Activated T-helper 1 cell treated with anti-CD3 and anti-CD28 coated beads, Interleukin-12 subunit alpha, Interleukin-12 subunit beta, Interleukin-2, Interleukin-4 antibody, amounts not matched to agents 30 ng/mL and 10 ng/mL and 1 ng/mL, durations not matched to agents 14 hours and 24 hours and 36 hours (primary cell): ENCODE data around the gene LRP1-AS. TPM values are rescaled to one million over a fixed set of nuclear protein-coding genes. Genes with fewer than 3 reads are reported as not detected.

Experiments used
- DNase-seq: peaks from one replicate; pipeline ENCODE4 v3.0.0; 2021; ENCODE audit warnings: low spot score
- H3K27ac Mint-ChIP-seq: one replicate; pipeline ENCODE4 v1.8.0; 2021; ENCODE audit warnings: mild to moderate bottlenecking, mixed read lengths
- H3K27me3 Mint-ChIP-seq: one replicate; pipeline ENCODE4 v1.8.0; 2022; ENCODE audit warnings: mild to moderate bottlenecking, moderate library complexity, mixed read lengths; ENCODE audit not compliant: insufficient read depth
- H3K36me3 Mint-ChIP-seq: one replicate; pipeline ENCODE4 v1.8.0; 2021; ENCODE audit warnings: low read depth, mixed read lengths
- H3K4me1 Mint-ChIP-seq: one replicate; pipeline ENCODE4 v1.8.0; 2021; ENCODE audit warnings: low read depth, mixed read lengths
- H3K4me3 Mint-ChIP-seq: one replicate; pipeline ENCODE4 v1.8.0; 2021; ENCODE audit warnings: mild to moderate bottlenecking, moderate library complexity, mixed read lengths
- H3K9me3 Mint-ChIP-seq: one replicate; pipeline ENCODE4 v1.8.0; 2021; ENCODE audit warnings: mixed read lengths
- intact Hi-C: fragments of 100-400 bp; cut with micrococcal nuclease; formaldehyde crosslinking; loops from one replicate; pipeline ENCODE4 v1.15.1; 2024
- total RNA-seq: library from RNA; stranded (reverse); gene quantifications from 2 replicates; pipeline ENCODE4 v1.2.3, GENCODE V29; 2022

The LRP1-AS gene
- total RNA-seq, 1 donor from 2014 or later: not detected

DNA sequence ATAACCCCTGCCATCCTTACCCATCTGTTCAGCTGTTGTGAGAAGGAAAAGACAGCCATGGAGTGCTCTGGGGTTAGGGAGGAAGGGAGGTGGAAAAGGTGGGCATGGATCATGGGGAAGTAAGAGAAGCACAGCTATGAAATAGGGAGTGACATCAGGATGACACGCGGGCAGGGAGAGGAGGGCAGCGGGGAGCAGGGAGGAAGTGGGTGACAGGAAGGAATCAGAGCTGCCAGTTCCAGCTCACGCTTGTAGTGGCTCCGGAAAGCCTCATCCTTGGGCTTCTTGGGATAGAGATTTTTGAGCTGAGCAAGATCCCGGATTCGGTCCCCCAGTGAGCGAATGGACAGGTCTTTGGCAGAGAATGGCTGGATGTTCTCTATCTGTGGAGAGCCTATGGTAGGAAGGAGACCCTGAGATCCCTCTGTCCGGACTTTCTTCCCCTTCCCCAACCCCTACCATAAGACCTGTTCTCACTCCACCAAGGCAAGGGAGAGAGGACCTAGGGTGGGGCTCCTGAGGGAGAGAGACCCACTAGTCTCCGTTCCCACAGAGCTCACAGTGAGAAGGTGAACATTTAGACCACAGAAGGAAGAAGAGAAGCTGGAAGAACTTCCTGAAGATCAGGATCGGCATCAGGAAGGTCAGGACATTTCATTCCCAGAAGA is 48.2 kb downstream of the LRP1-AS start:
- Mint-ChIP-seq H3K27me3 (peaks cover 2% of the 10 kb centered on the region), H3K4me3 (no peak overlapping the region), H3K36me3 (peaks cover 54% of the 10 kb centered on the region), H3K4me1 (peaks cover 23% of the 10 kb centered on the region), H3K9me3 (no peaks in the 10 kb centered on the region), H3K27ac (peak overlapping the region; percentile 45)
- intact Hi-C loops: no loop called here
- DNase-seq: no peak

DNA sequence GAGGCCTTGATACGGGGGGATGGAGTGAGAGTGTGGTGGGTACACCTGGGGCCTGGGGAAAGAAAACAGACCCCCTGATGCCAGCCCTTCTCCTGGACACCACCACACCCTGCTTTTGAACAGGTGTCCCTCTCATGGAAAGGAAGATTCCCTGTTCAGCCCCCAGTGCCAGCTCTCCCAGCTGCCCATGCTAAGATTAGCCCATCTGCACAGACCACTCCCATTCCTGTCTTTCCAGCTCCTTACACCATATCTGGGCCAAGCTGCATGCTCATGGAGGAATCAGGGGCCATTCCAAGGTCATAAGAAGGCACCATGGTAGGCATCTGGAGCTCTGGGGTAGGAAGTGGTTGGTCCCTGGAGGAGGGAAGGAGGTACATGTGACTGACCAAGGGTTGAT is 48.9 kb downstream of the LRP1-AS start:
- H3K36me3 Mint-ChIP-seq: peaks cover 51% of the 10 kb centered on the region
- peaks cover 30% of the 10 kb centered on the region for H3K4me1 Mint-ChIP-seq
- H3K9me3 Mint-ChIP-seq: no peaks in the 10 kb centered on the region
- DNase-seq: no peak
- H3K4me3 Mint-ChIP-seq: no peak overlapping the region
- intact Hi-C loops: no loop called here
- peak overlapping the region; percentile 11 for H3K27ac Mint-ChIP-seq
- H3K27me3 Mint-ChIP-seq: peaks cover 2% of the 10 kb centered on the region

DNA sequence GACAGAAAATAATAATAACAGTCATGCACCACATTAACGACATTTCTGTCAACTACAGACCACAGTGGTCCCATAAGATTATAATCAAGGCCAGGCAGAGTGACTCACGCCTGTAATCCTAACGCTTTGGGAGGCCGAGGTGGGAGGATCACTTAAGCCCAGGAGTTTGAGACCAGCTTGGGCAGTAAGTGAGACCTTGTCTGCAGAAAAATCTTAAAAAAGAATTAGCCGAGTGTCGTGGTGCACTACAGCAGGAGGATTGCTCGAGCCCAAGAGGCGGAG is 49.9 kb downstream of the LRP1-AS start:
- H3K4me3 Mint-ChIP-seq: no peak overlapping the region
- no peak for DNase-seq
- peaks cover 57% of the 10 kb centered on the region for H3K36me3 Mint-ChIP-seq
- H3K27me3 Mint-ChIP-seq: peaks cover 2% of the 10 kb centered on the region
- H3K4me1 Mint-ChIP-seq: peaks cover 40% of the 10 kb centered on the region
- H3K27ac Mint-ChIP-seq: no peak overlapping the region
- H3K9me3 Mint-ChIP-seq: no peaks in the 10 kb centered on the region
- intact Hi-C loops: no loop called here

DNA sequence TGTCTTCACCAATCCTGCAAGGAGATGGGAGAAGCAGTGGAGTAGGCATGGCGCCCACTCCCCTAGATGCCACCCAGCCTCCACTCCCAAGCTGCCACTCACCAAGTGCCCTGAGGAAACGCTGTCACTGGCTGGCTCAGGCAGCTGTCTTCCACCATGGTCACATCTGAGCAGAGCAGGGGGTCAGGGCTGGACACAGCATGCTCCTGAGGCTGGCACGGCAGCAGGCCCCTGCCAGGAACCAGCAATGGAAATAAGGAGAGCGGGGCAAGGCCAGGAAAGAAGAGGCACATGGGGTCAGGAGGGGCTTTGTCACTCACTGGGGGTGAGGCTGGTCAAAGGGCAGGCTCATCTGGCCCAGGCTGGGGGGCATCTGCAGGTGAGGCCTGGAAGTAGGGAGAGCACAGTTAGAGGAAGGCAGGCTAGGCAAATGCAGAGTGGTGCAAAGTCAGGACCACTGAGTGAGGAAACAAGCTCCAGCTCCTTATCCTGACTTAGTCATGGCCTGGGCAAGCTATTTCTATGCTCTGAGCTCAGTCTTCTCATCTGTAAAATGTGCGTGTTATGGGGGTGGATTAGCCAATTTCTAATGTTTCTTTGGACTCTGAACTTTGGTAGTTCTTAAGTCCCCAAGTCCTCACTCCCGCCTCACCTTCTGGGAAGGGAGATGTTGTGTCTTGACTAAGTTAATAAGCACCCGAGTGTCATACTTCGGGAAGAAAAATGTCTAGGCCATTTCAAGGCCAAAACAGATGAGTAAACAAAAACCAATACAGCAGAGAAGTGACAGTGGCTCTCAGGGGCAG is 50.5 kb downstream of the LRP1-AS start:
- no peak overlapping the region for H3K4me3 Mint-ChIP-seq
- H3K27ac Mint-ChIP-seq: peak overlapping the region; percentile 50
- no peak for DNase-seq
- peaks cover 2% of the 10 kb centered on the region for H3K27me3 Mint-ChIP-seq
- H3K4me1 Mint-ChIP-seq: peaks cover 46% of the 10 kb centered on the region
- peaks cover 60% of the 10 kb centered on the region for H3K36me3 Mint-ChIP-seq
- intact Hi-C loops: no loop called here
- no peaks in the 10 kb centered on the region for H3K9me3 Mint-ChIP-seq

DNA sequence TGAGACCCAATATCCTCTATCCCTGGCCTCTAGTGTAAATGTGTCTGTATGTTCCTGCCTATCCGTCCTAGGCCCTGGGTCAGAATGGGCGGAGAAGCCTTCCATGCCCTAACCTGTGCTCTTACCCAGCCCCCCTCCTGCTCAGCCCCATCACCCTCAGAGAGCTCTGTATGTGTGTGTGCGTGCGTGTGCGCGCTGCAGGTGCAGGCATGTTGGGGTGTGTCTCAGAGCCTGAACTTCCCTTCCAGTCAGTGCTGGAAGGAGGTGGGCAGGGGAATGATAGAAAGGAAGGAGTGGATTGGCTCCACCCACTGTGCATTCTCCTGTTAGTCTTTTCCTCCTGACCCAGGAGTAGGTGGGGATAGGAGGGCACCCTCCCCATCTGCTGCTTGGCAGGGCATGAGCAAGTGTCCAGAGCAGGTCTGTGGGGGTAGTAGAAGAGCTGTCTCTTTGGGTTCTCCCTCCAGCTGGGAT is 51.3 kb downstream of the LRP1-AS start:
- DNase-seq: no peak
- Mint-ChIP-seq H3K4me3 (no peak overlapping the region), H3K4me1 (peaks cover 52% of the 10 kb centered on the region), H3K9me3 (no peaks in the 10 kb centered on the region), H3K27ac (peak overlapping the region; percentile 31), H3K36me3 (peaks cover 66% of the 10 kb centered on the region), H3K27me3 (peaks cover 2% of the 10 kb centered on the region)
- intact Hi-C loops: no loop called here

DNA sequence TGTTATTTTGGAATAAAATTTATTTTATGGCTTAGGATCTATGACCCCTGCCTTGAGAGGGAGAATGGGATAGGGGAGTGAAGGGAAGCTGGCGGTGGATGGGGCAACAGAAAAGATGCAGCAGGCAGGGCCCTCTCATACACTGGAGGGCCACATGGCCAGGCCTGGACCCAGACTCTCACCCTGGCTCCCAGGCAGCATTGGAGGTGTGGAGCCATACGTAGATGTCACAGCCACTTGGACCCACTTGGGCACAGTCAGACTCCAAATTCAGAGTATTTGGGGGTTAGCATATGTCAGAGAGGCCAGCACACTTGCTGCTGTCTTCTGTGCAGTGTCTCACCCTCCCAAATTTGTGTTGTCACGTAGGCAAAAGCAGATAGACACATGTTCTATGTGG is 52.0 kb downstream of the LRP1-AS start:
- no peaks in the 10 kb centered on the region for H3K9me3 Mint-ChIP-seq
- intact Hi-C loops: no loop called here
- H3K27ac Mint-ChIP-seq: peak overlapping the region; percentile 70
- H3K4me3 Mint-ChIP-seq: no peak overlapping the region
- H3K36me3 Mint-ChIP-seq: peaks cover 72% of the 10 kb centered on the region
- H3K4me1 Mint-ChIP-seq: peaks cover 59% of the 10 kb centered on the region
- no peak for DNase-seq
- peaks cover 2% of the 10 kb centered on the region for H3K27me3 Mint-ChIP-seq

Other genes starting within 250 kb of the LRP1-AS start
- gene SDR9C7, start 213.2 kb downstream of the LRP1-AS start, total RNA-seq: not detected in 2 replicates
- gene RDH16, start 190.0 kb downstream of the LRP1-AS start, total RNA-seq: 0.23 and 0.29 TPM in 2 replicates
- gene ZBTB39, start 141.1 kb downstream of the LRP1-AS start, total RNA-seq: 10.3 and 11.2 TPM in 2 replicates
- gene TAC3, start 131.1 kb downstream of the LRP1-AS start, total RNA-seq: 0.34 TPM in 1 of 2 replicates, not detected in the other
- 1.1 and 2.6 TPM in 2 replicates for gene MYO1A, start 97.5 kb downstream of the LRP1-AS start, total RNA-seq
- 70.2 and 71.7 TPM in 2 replicates for gene NEMP1, start 68.8 kb downstream of the LRP1-AS start, total RNA-seq
- gene NAB2, start 58.5 kb downstream of the LRP1-AS start, total RNA-seq: 73.6 and 80.3 TPM in 2 replicates
- gene STAT6, start 36.3 kb downstream of the LRP1-AS start, total RNA-seq: 306 and 318 TPM in 2 replicates
- 0.26 and 0.73 TPM in 2 replicates for gene LRP1, start 19.1 kb downstream of the LRP1-AS start, total RNA-seq
- 0.36 and 0.49 TPM in 2 replicates for gene NXPH4, start 69.2 kb upstream of the LRP1-AS start, total RNA-seq
- 276 and 280 TPM in 2 replicates for gene SHMT2, start 82.1 kb upstream of the LRP1-AS start, total RNA-seq
- gene STAC3, start 103.6 kb upstream of the LRP1-AS start, total RNA-seq: 3.1 and 4.2 TPM in 2 replicates